CD1c-positive myeloid dendritic cell (primary cell): Measurements from ENCODE around the gene FBN1.

Source experiments
- DNase-seq: peaks from one replicate; pipeline ENCODE4 v3.0.0-alpha.2; 2016; ENCODE audit errors: extremely low spot score

The FBN1 gene

DNA sequence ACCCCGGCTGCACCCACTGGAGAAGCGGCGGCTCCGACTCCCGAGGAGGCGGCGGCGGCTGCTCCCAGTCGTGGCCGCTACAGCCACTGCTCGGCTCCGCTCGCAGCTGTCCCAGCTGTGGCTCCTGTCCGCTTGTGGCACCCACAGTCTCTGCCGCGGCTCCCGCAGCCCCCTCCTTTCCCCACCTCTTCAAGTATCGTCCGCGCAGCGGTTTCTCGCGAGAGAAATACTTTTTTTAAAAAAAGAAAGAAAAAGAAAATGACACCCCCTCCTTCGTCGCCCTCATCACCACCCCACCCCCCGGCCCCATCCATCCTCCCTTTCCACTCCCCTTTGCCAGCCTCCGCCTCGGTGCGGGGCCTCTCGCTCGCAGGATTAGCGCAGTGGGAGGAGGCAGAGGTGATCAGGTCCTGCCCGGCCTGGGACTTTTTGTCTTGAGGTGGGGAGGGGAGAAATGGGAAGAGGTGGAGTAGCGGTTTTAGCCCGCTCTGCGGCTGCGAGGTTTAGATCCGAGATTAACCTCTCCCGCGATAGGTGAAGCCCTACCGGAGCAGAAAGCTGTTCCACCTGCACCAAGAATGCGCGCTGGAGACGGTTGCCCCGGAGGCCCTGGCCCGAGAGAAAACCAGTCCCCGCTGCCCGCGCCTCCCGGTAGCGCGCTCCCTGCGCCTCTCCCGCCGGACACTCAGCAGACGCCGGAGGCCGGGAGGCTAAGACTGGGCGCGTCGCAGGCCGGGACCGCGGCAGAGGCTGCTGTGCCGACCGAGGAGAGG lies at the start of gene FBN1:
Gene FBN1, minus strand, starts transcription at position 152 of the 773 bp plus-strand sequence. CDS start 940 bp downstream, outside the sequence.
- no peak for DNase-seq

DNA sequence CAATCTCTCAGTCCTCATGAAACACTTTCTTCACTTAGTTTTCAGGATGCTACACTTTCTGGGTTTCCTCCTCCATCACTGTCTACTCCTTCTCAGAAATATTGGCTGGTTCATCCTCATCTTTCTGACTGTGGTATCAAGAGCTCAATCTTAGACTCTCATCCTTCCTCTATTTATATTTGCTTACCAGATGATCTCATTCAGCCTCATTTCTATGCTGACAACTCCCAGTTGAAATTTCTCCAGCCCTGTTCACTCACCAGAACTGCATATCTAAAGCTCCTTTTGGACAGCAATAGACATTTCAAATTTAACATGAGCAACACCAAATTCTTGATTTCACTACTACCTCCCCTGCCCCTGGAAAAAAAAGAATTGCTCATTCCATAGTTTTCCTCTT lies 48.0 kb upstream of the FBN1 start:
- no peak for DNase-seq

- DNase-seq: no peak
These were observed 43.0 kb upstream of the FBN1 start for GRCh38 chr15:48688493-48688892.

DNA sequence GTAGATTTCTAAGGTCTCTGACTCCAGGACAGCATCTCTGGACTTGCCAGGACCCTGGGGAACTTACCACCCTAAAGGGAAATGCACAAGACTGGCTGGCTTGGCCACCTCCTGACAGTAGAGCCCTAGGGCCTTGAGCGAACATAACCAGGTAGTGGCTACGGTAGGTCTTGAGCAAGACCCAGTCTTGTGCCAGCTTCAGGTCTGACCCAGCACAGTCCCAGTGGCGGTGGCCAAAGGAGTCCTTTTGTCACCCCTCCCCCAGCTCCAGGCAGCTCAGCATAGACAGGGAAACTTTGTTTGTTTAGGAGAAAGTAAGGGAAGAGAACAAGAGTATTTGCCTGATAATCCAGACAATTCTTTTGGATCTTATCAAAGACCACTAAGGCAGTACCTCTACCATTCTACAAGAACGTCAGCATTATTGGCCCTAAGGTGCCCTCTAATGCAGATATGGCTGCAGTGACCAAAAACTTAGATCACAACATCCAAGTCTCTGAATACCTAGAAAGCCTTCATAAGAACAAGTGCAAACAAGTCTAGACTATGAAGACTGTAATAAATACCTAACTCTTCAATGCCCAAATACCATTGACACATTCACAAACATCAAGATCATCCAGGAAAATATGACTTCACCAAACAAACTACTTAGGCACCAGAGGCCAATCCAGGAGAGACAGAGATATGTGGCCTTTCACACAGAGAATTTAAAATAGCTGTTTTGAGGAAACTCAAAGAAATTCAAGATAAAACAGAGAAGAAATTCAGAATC lies 38.7 kb upstream of the FBN1 start:
- DNase-seq: no peak

DNA sequence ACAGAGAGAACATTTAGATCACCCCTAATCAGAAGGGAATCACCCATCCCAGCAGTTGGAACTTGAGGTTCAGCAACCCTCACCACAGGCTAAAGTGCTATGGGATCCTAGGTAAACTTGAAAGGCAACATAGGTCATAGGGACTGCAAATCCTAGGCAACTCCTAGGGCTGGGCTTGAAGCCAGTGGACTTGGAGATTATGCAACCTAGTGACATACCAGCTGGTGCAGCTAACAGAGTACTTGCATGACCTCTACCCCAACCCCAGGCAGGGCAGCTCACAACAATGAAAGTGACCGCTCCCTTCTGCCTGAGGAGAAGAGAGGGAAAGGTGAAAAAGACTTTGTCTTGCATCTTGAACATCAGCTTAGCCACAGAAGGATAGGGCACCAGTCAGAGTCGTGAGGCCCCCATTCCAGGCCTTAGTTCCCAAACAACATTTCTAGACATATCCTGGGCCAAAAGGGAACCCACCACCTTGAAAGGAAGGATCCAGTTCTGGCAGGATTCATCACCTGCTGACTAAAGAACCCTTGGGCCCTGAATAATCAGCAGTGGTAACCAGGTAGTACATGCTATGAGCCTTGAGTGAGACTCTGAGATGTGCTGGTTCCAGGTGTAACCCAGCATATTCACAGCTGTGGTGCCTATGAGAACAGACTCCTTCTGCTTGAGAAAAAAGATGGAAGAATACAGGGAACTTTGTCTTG lies 37.6 kb upstream of the FBN1 start:
- no peak for DNase-seq

- DNase-seq: no peak
These were observed 35.8 kb upstream of the FBN1 start for GRCh38 chr15:48681353-48681752.

GRCh38 chr15:48680841-48681240 lies 35.3 kb upstream of the FBN1 start:
- no peak for DNase-seq

DNA sequence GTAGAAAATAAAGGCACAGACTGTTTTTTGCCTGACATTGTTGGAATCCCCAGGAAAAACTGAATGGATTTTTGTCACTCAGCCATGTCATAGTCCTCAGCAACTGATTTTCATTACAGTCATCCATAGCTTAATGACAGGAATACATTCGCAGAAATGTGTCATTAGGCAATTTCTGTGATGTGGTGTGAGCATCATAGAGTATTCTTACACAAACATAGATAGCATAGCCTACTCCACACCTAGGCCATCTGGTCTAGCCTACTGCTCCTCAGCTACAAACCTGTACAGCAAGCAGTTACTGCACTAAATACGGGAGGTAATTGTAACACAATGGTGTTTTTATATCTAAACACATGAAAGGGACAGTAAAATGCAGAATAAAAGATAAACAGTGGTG lies 34.4 kb upstream of the FBN1 start:
- DNase-seq: no peak

DNA sequence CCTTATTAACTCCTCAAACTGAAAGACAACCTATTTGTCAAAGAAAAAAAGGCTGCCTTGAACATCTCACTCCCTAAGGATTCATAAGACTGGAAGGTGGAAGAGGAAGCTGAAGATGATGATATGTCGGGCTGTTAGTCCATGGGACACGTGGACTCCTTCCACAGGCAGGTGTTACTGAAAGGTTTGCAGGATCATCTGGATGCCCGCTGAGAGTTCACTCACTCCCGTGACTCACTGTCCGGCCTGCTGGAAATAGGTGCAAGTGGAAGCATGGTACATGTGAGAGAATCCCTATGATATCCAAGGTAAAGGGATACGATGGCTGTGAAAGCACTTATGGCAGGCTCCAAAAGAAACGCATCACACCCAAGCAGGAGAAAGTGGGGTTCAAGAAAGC lies 33.3 kb upstream of the FBN1 start:
- DNase-seq: no peak

- DNase-seq: no peak
These were observed 32.3 kb upstream of the FBN1 start for GRCh38 chr15:48677821-48678220.

GRCh38 chr15:48675436-48675835 lies 29.9 kb upstream of the FBN1 start:
- no peak for DNase-seq

- no peak for DNase-seq
These were observed 29.4 kb upstream of the FBN1 start for GRCh38 chr15:48674876-48675275.

GRCh38 chr15:48672206-48672605 lies 26.7 kb upstream of the FBN1 start:
- DNase-seq: no peak

DNA sequence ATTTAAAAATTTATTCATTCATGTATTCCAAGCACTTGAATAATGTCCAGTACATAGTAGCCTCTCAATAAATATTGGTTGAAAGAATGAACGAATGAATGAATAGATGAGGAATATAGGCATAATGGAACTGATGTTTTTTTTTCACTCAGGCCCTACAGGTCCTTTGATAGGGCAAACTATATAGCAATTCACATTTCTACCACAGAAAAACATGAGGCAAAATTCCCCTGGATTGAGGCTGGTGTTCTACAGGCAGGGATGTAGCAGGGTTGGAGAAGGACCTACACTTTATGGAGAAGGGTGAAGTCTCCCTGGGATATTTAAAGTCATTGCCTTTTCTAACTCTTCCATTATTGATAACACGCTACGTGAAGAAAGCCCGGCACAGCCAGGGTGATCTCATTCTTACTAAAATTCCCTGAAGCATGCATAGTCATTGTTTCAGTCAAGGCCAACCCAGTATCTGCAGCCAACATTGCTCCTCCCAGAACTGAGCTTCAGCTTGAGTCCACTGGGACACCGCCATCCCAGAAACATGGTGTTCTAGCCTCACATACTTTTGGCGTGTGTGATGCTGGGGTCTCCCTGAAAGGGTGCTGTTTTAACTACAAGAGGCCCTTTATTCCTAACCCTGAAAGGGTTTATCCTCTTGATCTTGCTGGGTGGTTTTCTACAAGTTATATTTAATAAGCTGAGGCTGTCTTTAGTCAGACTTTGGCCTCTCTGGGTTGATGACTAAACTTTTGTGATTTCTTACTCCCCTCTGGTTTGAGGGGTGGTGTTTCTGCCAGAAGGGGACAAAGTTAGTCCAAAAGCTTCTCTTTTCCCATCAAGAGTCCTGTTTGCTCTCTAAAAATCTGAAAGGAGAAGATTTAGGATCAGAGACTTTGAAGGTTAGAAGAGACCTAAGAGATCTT lies 25.9 kb upstream of the FBN1 start:
- DNase-seq: no peak

DNA sequence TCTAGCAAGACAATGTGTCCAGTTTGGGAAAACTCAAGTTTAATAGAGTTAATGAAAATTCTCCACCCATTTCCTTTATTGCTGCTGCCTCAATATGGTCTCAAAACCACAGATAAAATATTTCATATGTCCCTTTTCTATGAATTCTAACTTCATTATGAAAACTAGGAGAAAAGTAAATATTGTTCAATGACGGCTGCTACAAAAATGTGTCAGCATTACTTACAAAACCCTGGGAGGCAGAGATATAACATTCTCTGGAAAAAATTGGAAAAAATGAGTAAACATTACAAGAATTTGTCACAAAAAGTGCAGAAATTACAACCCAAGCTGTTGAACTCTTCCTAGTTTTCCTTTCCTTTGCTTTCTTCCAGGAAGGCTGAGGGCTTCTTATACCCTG lies 22.2 kb upstream of the FBN1 start:
- DNase-seq: no peak

- DNase-seq: no peak
These were observed 18.9 kb upstream of the FBN1 start for GRCh38 chr15:48664436-48664835.

GRCh38 chr15:48657950-48658591 lies 12.6 kb upstream of the FBN1 start:
- no peak for DNase-seq

GRCh38 chr15:48654801-48655200 lies 9.3 kb upstream of the FBN1 start:
- DNase-seq: no peak

GRCh38 chr15:48653913-48654670 lies 8.6 kb upstream of the FBN1 start:
- no peak for DNase-seq

DNA sequence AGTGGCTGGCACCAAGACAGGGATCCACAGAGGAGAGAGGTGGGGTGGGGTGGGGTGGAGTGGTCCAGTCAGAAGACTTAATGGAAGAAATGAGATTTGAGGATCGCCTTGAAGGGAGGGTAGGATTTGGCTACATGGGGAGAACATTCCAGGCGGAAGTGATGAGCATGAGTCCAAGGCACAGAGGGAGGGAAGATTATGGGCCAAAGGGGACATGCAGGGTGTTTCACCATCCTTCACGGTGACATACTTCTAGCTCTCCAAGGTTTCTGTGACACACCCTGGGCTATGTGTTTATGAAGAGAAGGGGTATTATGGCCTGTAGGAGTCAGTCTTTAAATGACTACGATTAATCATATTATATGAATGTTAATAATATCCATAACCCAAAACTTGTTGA lies 7.7 kb upstream of the FBN1 start:
- no peak for DNase-seq
